Aorta (tissue), 5 donors: Measurements from ENCODE around the gene MAVS. TPM values are rescaled to one million over a fixed set of nuclear protein-coding genes. Genes with fewer than 3 reads are reported as not detected.

Experiments used
- ATAC-seq: fragments of 200-7000 bp; cut with Tn5 transposase; one replicate; pipeline ENCODE4 v1.9.1; 2022; ENCODE audit warnings: moderate library complexity; ENCODE audit not compliant: low FRiP score
- DNase-seq, 2 donors: peaks; one replicate each; pipeline ENCODE4 v3.0.0-alpha.2; 2020
- H3K27ac ChIP-seq, 2 donors: one replicate each; pipeline ENCODE4 v1.5.1; 2013; ENCODE audit warnings: low read length in 2 of 2, mild to moderate bottlenecking in 2 of 2, moderate library complexity in 2 of 2, control low read depth in 1 of 2, inconsistent platforms in 1 of 2, low read depth in 1 of 2
- H3K27me3 ChIP-seq, 2 donors: one replicate each; pipeline ENCODE4 v1.6.1; 2013; ENCODE audit warnings: control low read depth in 1 of 2, low read length in 1 of 2, mild to moderate bottlenecking in 1 of 2, moderate library complexity in 1 of 2; ENCODE audit not compliant: insufficient read depth in 2 of 2, control insufficient read depth in 1 of 2
- H3K36me3 ChIP-seq, 2 donors: one replicate each; pipeline ENCODE4 v1.6.1; 2013; ENCODE audit warnings: control low read depth in 1 of 2, low read length in 1 of 2, mild to moderate bottlenecking in 1 of 2; ENCODE audit not compliant: insufficient read depth in 2 of 2, control insufficient read depth in 1 of 2
- H3K4me1 ChIP-seq, 2 donors: one replicate each; pipeline ENCODE4 v1.6.1; 2013; ENCODE audit warnings: low read length in 2 of 2, control low read depth in 1 of 2, mild to moderate bottlenecking in 1 of 2, moderate library complexity in 1 of 2; ENCODE audit not compliant: insufficient read depth in 2 of 2, control insufficient read depth in 1 of 2
- H3K4me3 ChIP-seq, 2 donors: one replicate each; pipeline ENCODE4 v1.5.1; 2013; ENCODE audit warnings: low read length in 2 of 2, control low read depth in 1 of 2, mild to moderate bottlenecking in 1 of 2
- H3K9me3 ChIP-seq: one replicate; pipeline ENCODE4 v1.6.1; 2013; ENCODE audit warnings: mild to moderate bottlenecking, low read length; ENCODE audit not compliant: control insufficient read depth
- WGBS, 2 donors: extraction: QIAGEN DNeasy Blood & Tissue Kit; methylation state at CpG; one replicate each; pipeline ENCODE4 v1.1.7; 2013; 5-methylcytosine and 5-hydroxymethylcytosine counted together
- intact Hi-C, 2 donors: fragments of 100-400 bp; cut with DNase I; formaldehyde crosslinking; loops; one replicate each; pipeline versions ENCODE4 v1.14.2 to v1.15.0; 2022
- polyA plus RNA-seq, 2 donors: library from polyadenylated mRNA; stranded (reverse); fragments of 200-250 nt; gene quantifications; one replicate each; pipeline ENCODE4 v1.2.3, GENCODE V29; 2013
- total RNA-seq, 2 donors: library from RNA; stranded (reverse); fragmentation: NEBNext Ultra II Directional; extraction: Animal tissue kit (Norgen Biotek cat#: 25700); gene quantifications; one replicate each; pipeline ENCODE4 v1.2.1, GENCODE V29; 2021
- donor health status: healthy with polysubstance abuse.
- donor health status: Bipolar disorder and iron deficiency.
- donor health status: DM: no; HTN: no; CAD: no.
- donor health status: DM: no; HTN: no; CAD: no.
- donor health status: DM: yes; HTN: yes; CAD: no.

Gene MAVS
- total and polyA plus RNA-seq, 4 donors: 11.1 to 36.1 (median 24.0) TPM

GRCh38 chr20:3848565-3848964, 1.9 kb downstream of the MAVS start:
- H3K36me3 ChIP-seq: no peaks in the 10 kb centered on the region
- no peaks in the 10 kb centered on the region for H3K4me1 ChIP-seq
- intact Hi-C loops: loop anchor here (10.0 kb wide), 3 partner anchors 64 to 174 kb away; partner anchors contain the start of genes ADAM33 (in 1 of the 2), CENPB (in 1 of the 2) and SPEF1 (in 1 of the 2)
- no peak overlapping the region for H3K27ac ChIP-seq
- ATAC-seq: no peak
- DNase-seq: no peak
- H3K9me3 ChIP-seq: no peaks in the 10 kb centered on the region
- no peaks in the 10 kb centered on the region for H3K27me3 ChIP-seq
- WGBS, 2 donors: 58 to 81% methylated on average over 1 of the region's 1 CpG
- no peak overlapping the region for H3K4me3 ChIP-seq

DNA sequence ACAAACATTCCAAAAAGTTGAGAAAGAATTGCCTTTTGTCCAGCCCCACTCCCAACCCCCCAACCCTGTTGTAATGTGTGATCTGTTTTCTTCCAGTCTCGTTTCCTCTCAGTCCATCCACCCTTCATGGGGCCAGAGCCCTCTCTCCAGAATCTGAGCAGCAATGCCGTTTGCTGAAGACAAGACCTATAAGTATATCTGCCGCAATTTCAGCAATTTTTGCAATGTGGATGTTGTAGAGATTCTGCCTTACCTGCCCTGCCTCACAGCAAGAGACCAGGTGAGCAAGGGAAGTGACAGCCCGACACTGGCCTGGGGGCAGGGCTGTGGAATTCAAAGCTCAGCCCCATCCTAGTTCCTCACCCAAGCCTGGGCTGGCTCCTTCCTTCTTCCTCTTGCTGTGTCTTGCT, 7.8 kb downstream of the MAVS start:
- H3K4me1 ChIP-seq: no peaks in the 10 kb centered on the region
- H3K9me3 ChIP-seq: no peaks in the 10 kb centered on the region
- DNase-seq: no peak
- peaks cover 0 to 7% of the 10 kb centered on the region in 2 donors for H3K36me3 ChIP-seq
- intact Hi-C loops: no loop called here
- 78 to 80% methylated on average over 4 of the region's 4 CpGs for WGBS, 2 donors
- H3K27me3 ChIP-seq: no peaks in the 10 kb centered on the region
- no peak overlapping the region for H3K27ac ChIP-seq
- H3K4me3 ChIP-seq: no peak overlapping the region
- ATAC-seq: no peak

GRCh38 chr20:3857405-3857804, 10.8 kb downstream of the MAVS start:
- 80 to 81% methylated on average over 14 of the region's 14 CpGs for WGBS, 2 donors
- ATAC-seq: no peak
- Histone ChIP-seq H3K9me3 (no peaks in the 10 kb centered on the region), H3K4me3 (no peak overlapping the region), H3K36me3 (peaks cover 3 to 13% of the 10 kb centered on the region in 2 donors), H3K27me3 (no peaks in the 10 kb centered on the region), H3K4me1 (no peaks in the 10 kb centered on the region), H3K27ac (no peak overlapping the region)
- intact Hi-C loops: no loop called here
- no peak for DNase-seq

DNA sequence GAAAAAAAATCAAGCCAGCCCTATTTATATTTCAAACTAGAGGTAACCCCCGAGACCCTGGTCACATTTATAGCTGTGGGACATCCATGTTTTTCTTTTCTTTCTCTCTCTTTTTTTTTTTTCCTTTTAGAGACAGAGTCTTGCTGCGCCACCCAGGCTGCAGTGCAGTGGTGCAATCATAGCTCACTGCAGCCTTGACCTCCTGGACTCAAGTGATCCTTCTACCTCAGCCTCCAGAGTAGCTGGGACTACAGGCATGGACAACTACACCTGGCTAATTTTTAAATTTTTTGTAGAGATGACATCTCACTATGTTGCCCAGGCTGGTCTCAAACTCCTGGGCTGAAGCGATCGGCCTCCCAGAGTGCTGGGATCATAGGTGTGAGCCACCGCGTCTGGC, 12.1 kb downstream of the MAVS start:
- intact Hi-C loops: no loop called here
- Histone ChIP-seq H3K27ac (no peak overlapping the region), H3K4me1 (no peaks in the 10 kb centered on the region), H3K4me3 (no peak overlapping the region), H3K27me3 (no peaks in the 10 kb centered on the region), H3K36me3 (peaks cover 5 to 18% of the 10 kb centered on the region in 2 donors), H3K9me3 (no peaks in the 10 kb centered on the region)
- DNase-seq (no peak), ATAC-seq (no peak)
- 97% methylated on average over 6 of the region's 6 CpGs for WGBS, 2 donors

GRCh38 chr20:3861191-3861590, 14.6 kb downstream of the MAVS start:
- Histone ChIP-seq H3K27me3 (no peaks in the 10 kb centered on the region), H3K36me3 (peaks cover 5 to 27% of the 10 kb centered on the region in 2 donors), H3K4me1 (no peaks in the 10 kb centered on the region), H3K4me3 (no peak overlapping the region), H3K9me3 (no peaks in the 10 kb centered on the region), H3K27ac (no peak overlapping the region)
- ATAC-seq: no peak
- DNase-seq: no peak
- intact Hi-C loops: no loop called here
- WGBS, 2 donors: 96 to 97% methylated on average over 7 of the region's 7 CpGs

DNA sequence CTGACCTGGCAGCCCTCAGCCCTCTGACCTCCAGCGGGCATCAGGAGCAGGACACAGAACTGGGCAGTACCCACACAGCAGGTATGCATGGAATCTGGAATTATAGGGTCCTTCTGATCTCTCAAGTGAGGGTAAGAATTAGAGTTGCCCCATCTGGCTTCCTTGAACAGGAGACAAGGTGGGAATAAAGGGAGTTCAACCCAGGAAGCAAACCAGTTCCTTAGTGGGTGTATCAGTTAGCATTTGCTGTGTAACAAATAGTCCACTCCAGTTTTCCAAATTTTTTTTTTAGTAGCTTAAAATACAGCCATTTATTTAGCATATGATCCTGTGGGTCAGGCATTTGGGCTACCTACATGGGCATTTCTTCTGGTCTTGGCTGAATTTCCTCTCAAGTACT, 15.7 kb downstream of the MAVS start:
- no peak for ATAC-seq
- intact Hi-C loops: no loop called here
- Histone ChIP-seq H3K27me3 (no peaks in the 10 kb centered on the region), H3K4me3 (no peak overlapping the region), H3K4me1 (no peaks in the 10 kb centered on the region), H3K36me3 (peaks cover 5 to 26% of the 10 kb centered on the region in 2 donors), H3K27ac (no peak overlapping the region), H3K9me3 (no peaks in the 10 kb centered on the region)
- no peak for DNase-seq
- WGBS, 2 donors: 100% methylated on average over 1 of the region's 1 CpG

- intact Hi-C loops: no loop called here
- no peaks in the 10 kb centered on the region for H3K27me3 ChIP-seq
- H3K4me1 ChIP-seq: no peaks in the 10 kb centered on the region
- H3K4me3 ChIP-seq: no peak overlapping the region
- H3K36me3 ChIP-seq: peaks cover 5 to 19% of the 10 kb centered on the region in 2 donors
- WGBS, 2 donors: 79 to 80% methylated on average over 7 of the region's 7 CpGs
- no peak for DNase-seq
- H3K27ac ChIP-seq: no peak overlapping the region
- no peaks in the 10 kb centered on the region for H3K9me3 ChIP-seq
- no peak for ATAC-seq
Observed at GRCh38 chr20:3863317-3863716, 16.7 kb downstream of the MAVS start.

GRCh38 chr20:3864518-3864917, 17.9 kb downstream of the MAVS start:
- ATAC-seq: no peak
- H3K27me3 ChIP-seq: no peaks in the 10 kb centered on the region
- WGBS, 2 donors: 71% methylated on average over 5 of the region's 5 CpGs
- H3K4me3 ChIP-seq: no peak overlapping the region
- H3K36me3 ChIP-seq: peaks cover 5 to 19% of the 10 kb centered on the region in 2 donors
- intact Hi-C loops: no loop called here
- H3K9me3 ChIP-seq: no peaks in the 10 kb centered on the region
- no peak overlapping the region for H3K27ac ChIP-seq
- DNase-seq: no peak
- no peaks in the 10 kb centered on the region for H3K4me1 ChIP-seq

GRCh38 chr20:3865152-3865886, 18.7 kb downstream of the MAVS start:
- Histone ChIP-seq H3K4me3 (no peak overlapping the region), H3K27me3 (no peaks in the 10 kb centered on the region), H3K36me3 (peaks cover 5 to 19% of the 10 kb centered on the region in 2 donors), H3K4me1 (no peaks in the 10 kb centered on the region), H3K27ac (no peak overlapping the region), H3K9me3 (no peaks in the 10 kb centered on the region)
- intact Hi-C loops: no loop called here
- ATAC-seq (no peak), DNase-seq (no peak)
- 83 to 88% methylated on average over 14 of the region's 14 CpGs for WGBS, 2 donors
